ENCODE data around the gene U2AF2.

The U2AF2 gene

DNA sequence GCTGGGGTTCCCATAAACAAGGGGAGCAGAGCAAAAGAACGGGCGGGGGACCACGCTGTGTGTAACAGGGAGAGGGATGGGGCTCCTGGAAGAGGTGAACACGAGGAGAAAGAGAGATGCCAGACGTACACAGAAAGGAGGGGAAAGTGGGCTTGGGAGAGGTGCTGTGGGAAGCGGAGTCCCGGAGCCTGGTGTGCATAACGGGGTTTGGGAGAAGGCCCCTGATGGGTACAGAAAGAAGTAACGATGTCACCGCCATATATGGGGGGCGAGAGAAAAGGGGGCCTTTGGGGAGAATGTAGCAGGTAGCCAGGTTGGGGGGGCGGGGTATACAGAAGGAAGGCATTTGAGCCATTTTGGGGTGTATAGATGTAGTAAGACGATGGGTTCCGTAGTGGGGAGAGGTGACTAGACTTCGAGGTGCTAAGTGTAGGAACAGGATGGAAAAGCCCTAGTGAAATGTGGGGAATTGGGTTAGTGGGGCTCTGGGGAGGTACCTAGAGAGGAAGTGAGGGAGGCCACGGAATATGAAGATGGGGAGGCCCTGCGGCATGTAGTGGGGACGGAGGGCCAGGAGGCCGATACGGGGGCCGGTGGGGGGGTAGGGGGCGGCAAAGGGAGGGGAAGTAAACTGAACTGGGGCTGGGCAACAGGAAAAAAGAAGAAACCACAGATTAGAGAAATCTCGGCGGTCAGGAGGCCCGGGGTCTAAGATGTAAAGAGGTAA lies 13.2 kb upstream of the U2AF2 start:
- no peak for DNase-seq (ENCODE audit: low read depth)
- peak overlapping the region; percentile 92 for H3K4me3 ChIP-seq (ENCODE audit: low read depth, low read length)

DNA sequence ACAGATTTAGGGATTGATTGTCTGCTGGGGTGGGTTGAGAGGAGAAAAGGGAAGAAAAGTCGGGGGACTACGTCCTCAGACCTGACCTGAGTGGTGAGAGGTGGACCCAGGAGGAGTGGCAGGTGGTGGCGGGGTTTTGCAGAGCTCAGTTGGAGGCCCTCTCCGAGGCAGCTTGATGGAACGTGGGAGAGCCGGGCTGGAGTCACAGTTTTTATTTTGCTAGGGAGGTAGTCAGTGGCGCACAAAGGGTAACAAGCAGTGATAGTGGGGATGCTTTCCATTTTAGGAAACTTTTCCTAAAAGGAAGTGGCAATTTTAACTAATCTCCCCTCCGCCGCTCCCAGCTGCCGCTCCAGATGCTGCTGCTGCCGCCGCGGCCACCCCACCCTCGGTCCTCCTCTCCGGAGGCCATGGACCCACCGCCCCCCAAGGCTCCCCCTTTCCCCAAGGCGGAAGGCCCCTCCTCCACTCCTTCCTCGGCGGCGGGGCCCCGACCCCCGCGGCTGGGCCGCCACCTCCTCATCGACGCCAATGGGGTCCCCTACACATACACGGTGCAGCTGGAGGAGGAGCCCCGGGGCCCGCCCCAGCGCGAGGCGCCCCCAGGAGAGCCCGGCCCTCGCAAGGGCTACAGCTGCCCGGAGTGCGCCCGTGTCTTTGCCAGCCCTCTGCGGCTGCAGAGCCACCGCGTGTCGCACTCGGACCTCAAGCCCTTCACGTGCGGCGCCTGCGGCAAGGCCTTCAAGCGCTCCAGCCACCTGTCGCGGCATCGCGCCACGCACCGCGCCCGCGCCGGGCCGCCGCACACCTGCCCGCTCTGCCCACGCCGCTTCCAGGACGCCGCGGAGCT lies 12.5 kb upstream of the U2AF2 start:
- peak overlapping the region; percentile 92 for H3K4me3 ChIP-seq (ENCODE audit: low read depth, low read length)
- no peak for DNase-seq (ENCODE audit: low read depth)

GRCh38 chr19:55643003-55643886 lies 11.6 kb upstream of the U2AF2 start, which contains the start of gene ZNF581:
Gene ZNF581 (plus strand): TSS chr19:55643649. CDS start chr19:55644572, 923 bp downstream.
- peak; percentile 40 for DNase-seq (ENCODE audit: low read depth)

DNA sequence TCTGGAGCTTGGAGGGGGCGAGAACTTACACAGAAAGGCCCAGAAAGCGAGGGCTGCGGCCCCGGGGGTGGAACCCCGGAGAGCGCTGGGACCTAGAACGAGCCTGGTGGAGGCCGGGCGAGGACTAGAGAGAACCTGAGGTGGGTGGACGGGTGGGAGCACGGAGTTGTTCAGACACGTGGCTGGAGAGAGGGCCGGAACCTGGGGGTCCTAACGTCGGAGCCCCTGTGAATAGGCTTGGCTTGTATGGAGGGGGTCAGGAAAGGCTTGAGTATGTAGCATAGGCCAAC lies 11.0 kb upstream of the U2AF2 start:
- DNase-seq (ENCODE audit: low read depth), result no peak
- peak overlapping the region; percentile 92 for H3K4me3 ChIP-seq (ENCODE audit: low read depth, low read length)

More at GRCh38 chr19:55643003-55643886, 11.6 kb upstream of the U2AF2 start, which contains the start of gene ZNF581:
- peak within 1 kb of the TSS; percentile 92 for H3K4me3 ChIP-seq (ENCODE audit: low read depth, low read length)

DNA sequence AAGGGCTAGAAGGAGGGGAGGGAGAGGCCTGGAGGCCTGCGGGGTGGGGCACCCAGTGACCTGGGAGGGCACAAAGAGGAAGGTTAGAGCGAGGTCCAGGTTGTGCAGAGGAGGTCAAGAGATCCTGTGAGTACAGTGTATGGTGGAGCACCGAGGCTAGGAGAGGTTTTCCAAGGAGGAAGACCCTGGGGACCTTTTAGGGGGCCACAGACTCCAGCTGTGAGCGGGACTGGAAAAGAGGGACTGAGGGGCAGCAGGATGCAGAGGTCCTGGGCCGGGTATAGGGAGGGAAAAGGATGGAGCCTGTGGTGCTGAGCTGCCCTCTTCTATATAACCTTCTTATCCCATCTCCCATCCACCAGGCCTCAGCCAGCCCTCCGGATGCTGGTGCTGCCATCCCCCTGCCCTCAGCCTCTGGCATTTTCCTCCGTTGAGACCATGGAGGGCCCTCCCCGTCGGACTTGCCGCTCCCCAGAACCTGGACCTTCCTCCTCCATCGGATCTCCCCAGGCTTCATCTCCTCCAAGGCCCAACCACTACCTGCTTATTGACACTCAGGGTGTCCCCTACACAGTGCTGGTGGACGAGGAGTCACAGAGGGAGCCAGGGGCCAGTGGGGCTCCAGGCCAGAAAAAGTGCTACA lies 10.5 kb upstream of the U2AF2 start:
- H3K4me3 ChIP-seq (ENCODE audit: low read depth, low read length), result peak overlapping the region; percentile 92
- DNase-seq (ENCODE audit: low read depth), result no peak

DNA sequence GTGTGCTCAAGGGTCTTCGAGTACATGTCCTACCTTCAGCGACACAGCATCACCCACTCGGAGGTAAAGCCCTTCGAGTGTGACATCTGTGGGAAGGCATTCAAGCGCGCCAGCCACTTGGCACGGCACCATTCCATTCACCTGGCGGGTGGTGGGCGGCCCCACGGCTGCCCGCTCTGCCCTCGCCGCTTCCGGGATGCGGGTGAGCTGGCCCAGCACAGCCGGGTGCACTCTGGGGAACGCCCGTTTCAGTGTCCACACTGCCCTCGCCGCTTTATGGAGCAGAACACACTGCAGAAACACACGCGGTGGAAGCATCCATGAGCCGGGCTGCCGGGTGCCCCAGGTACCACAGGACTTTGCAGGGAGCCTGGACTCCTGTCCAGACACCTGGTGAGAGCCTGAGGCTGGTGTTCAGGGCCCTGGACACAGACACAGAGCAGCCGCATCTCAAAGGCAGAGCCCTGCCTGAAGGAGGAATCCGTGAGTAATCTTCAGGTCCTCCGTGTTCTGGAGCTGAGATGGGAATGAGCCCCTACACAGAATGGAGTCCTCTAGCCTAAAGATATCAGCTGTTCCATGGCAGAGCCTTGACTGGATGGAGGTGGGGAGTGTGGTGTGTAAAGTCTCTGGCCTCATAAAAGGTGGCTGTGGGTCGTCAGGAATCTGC lies 9.9 kb upstream of the U2AF2 start:
- H3K4me3 ChIP-seq (ENCODE audit: low read depth, low read length), result peak overlapping the region; percentile 92
- no peak for DNase-seq (ENCODE audit: low read depth)

- no peak overlapping the region for H3K4me3 ChIP-seq (ENCODE audit: low read depth, low read length)
These were observed 9.3 kb upstream of the U2AF2 start for GRCh38 chr19:55645512-55645881.

DNA sequence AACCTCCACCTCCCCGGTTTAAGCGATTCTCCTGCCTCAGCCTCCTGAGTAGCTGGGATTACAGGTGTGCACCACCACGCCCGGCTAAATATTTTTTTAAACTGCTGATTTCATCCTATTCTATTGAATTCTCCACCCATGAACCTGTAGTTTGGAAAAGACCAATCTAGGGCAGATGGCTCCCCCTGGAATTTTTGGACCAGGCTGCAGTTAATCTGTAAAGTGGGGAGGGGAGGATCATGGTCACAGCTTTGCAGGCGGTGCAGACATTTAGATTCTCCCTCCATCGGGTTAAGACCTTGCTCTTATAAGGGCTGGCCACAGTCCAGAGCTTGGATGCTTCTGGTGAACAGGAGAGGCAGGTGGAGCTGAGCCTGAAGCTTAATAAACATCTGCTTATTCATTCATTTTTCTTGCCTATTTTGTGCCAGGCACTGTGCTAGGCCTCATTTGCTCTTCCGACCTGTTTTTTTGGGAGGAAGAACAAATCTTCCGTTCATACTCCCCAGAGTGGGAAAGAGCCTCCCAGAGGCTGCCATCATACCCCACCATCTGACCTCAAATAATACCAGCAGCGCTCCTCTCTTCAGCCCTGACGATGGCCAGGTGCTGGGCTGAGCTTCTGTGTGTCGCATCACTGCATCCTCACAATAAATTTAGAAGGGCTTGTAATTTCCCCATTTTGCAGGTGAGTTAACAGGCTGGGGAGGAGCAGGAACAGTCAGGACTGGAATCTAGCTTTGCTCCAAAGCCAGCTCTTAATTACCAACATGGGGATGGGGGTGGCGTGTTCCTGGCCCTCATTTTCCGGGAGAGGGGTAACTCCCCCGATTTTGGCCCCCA lies 7.7 kb upstream of the U2AF2 start:
- H3K4me3 ChIP-seq (ENCODE audit: low read depth, low read length), result peak overlapping the region; percentile 76
- no peak for DNase-seq (ENCODE audit: low read depth)

More at GRCh38 chr19:55645512-55645881, 9.3 kb upstream of the U2AF2 start:
- DNase-seq (ENCODE audit: low read depth), result no peak

- DNase-seq (ENCODE audit: low read depth), result peak; percentile 43
- H3K4me3 ChIP-seq (ENCODE audit: low read depth, low read length), result peak within 1 kb of the TSS; percentile 76
These were observed 6.9 kb upstream of the U2AF2 start, which contains the start of gene CCDC106 for GRCh38 chr19:55647732-55648584. Gene CCDC106 (plus strand): TSS chr19:55648212. CDS start chr19:55649047, 835 bp downstream.

- peak overlapping the region; percentile 76 for H3K4me3 ChIP-seq (ENCODE audit: low read depth, low read length)
- DNase-seq (ENCODE audit: low read depth), result no peak
These were observed 6.1 kb upstream of the U2AF2 start for GRCh38 chr19:55648585-55649267.

DNA sequence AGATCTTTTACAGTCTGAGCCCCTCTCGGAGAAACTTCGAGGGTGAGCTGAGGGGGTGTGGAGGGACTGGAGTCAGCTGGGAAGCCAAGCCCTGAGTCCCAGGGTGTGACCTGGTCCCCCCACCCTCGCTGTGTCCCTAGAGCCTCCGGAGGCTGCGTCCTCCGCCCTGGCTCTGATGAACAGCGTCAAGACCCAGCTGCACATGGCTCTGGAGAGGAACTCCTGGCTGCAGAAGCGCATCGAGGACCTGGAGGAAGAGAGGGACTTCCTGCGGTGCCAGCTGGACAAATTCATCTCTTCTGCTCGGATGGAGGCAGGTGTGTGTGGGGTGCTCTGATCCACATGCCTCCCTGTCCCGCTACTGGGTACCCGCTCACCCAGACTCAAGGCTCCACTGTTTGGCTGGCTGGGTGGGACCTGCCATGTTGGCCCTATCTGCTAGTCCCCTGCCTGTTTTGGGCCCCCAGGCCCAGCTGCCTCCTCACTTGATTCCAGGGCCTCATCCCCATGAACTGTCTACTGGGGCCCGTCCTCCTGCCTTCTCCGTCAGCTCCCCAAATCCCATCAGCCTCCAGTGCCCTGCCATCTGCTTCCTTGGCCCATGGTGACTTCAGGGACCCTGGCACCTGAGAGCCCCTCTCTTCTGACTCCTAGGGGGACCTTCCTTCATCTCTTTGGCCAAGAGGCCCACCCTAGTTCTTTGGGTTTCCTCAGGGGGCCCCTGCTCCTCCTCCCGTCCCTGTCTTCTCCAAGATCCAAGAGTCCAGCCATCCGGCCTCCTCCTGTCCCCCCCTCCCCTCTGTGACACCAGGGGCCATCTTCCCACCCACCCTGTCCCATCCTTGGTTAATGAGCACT lies 5.3 kb upstream of the U2AF2 start:
- DNase-seq (ENCODE audit: low read depth), result no peak
- H3K4me3 ChIP-seq (ENCODE audit: low read depth, low read length), result peak overlapping the region; percentile 76

- no peak overlapping the region for H3K4me3 ChIP-seq (ENCODE audit: low read depth, low read length)
- DNase-seq (ENCODE audit: low read depth), result no peak
These were observed 4.7 kb upstream of the U2AF2 start for GRCh38 chr19:55650126-55650557.

DNA sequence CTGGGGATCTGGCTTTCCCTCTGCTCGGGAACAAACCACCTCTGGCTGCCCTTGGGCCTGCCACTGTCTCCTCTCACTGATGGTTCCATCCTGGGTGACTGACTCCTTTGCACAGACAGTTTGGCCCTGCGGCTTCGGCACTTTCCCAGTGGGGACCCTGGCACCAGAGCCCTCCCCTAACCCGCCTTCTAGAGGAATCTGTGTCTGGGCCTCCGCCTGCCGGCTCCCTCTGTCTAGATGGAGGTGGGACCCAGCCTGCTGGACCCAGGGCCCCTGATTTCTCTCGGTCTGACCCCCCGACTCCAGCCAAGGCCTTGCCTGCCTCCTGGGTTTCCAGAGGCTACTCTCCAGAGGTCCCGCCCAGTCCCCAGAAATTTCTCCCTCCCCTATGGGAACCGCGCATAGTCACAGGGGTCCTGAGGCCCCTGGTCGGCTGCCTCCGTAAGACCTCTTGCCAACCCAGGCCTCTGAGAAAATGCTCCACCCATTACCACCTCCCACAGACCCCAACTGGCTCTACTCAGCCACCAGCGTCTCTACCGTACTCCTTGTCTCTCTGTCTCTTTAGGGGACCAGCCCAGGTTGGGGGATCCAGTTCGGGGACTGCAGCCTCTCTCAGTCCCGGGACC lies 4.1 kb upstream of the U2AF2 start:
- DNase-seq (ENCODE audit: low read depth), result no peak
- no peak overlapping the region for H3K4me3 ChIP-seq (ENCODE audit: low read depth, low read length)

DNA sequence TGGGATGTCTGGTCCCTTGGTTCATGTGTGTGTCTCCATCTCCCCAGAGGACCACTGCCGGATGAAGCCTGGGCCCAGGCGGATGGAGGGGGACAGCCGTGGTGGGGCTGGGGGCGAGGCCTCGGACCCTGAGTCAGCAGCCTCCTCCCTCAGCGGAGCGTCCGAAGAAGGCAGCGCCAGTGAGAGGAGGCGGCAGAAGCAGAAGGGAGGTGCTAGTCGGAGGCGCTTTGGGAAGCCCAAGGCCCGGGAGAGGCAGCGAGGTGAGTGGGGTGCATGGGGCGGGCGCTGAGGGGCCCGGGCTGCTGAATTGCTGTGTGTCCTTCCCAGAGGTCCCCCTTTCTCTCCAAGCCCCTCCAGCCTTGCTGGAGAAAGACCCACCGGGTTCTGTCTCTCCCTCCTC lies 3.6 kb upstream of the U2AF2 start:
- H3K4me3 ChIP-seq (ENCODE audit: low read depth, low read length), result no peak overlapping the region
- no peak for DNase-seq (ENCODE audit: low read depth)

All from skeletal muscle cell (primary cell).